ENCODE data around the gene IL3. TPM values are rescaled to one million over a fixed set of nuclear protein-coding genes. Genes with fewer than 3 reads are reported as not detected.

Gene IL3
- total RNA-seq, 1 donor from 2014 or later = not detected

GRCh38 chr5:132073231-132074013 is 13.0 kb downstream of the IL3 start, which contains the start of gene CSF2:
Gene CSF2, plus strand, starts transcription at chr5:132073789. Its CDS starts 35 bp downstream, at chr5:132073824.
- DNase-seq = no peak

DNA sequence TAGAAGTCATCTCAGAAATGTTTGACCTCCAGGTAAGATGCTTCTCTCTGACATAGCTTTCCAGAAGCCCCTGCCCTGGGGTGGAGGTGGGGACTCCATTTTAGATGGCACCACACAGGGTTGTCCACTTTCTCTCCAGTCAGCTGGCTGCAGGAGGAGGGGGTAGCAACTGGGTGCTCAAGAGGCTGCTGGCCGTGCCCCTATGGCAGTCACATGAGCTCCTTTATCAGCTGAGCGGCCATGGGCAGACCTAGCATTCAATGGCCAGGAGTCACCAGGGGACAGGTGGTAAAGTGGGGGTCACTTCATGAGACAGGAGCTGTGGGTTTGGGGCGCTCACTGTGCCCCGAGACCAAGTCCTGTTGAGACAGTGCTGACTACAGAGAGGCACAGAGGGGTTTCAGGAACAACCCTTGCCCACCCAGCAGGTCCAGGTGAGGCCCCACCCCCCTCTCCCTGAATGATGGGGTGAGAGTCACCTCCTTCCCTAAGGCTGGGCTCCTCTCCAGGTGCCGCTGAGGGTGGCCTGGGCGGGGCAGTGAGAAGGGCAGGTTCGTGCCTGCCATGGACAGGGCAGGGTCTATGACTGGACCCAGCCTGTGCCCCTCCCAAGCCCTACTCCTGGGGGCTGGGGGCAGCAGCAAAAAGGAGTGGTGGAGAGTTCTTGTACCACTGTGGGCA is 13.8 kb downstream of the IL3 start:
- DNase-seq = no peak

GRCh38 chr5:132074772-132075718 is 14.6 kb downstream of the IL3 start:
- no peak for DNase-seq

DNA sequence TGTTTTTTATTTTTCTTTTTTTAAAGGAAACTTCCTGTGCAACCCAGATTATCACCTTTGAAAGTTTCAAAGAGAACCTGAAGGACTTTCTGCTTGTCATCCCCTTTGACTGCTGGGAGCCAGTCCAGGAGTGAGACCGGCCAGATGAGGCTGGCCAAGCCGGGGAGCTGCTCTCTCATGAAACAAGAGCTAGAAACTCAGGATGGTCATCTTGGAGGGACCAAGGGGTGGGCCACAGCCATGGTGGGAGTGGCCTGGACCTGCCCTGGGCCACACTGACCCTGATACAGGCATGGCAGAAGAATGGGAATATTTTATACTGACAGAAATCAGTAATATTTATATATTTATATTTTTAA is 15.2 kb downstream of the IL3 start:
- no peak for DNase-seq

GRCh38 chr5:132076202-132076830 is 15.9 kb downstream of the IL3 start:
- no peak for DNase-seq

GRCh38 chr5:132076983-132077382 is 16.5 kb downstream of the IL3 start:
- DNase-seq = no peak

DNA sequence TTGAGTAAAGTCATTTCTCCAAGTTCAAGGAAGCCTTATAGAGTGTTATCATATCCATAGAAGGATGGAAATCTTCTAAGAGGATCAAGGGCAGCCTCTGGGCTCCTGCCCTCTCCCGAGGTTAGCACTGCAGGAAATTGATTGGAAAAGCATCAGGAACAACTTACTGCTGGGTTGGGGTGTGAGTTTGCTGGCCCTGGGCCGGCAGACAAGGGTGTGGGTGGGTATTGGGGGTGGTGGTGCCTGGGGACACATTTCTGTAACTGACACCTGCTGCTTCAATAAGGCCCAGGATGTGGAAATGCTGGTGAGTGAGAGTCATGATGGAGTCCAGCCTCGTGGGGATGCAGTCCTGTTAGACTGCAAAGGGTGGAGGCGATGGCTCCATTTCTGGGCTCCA is 18.6 kb downstream of the IL3 start:
- DNase-seq = no peak

- DNase-seq = no peak
Measured at GRCh38 chr5:132079619-132080018, 19.2 kb downstream of the IL3 start.

DNA sequence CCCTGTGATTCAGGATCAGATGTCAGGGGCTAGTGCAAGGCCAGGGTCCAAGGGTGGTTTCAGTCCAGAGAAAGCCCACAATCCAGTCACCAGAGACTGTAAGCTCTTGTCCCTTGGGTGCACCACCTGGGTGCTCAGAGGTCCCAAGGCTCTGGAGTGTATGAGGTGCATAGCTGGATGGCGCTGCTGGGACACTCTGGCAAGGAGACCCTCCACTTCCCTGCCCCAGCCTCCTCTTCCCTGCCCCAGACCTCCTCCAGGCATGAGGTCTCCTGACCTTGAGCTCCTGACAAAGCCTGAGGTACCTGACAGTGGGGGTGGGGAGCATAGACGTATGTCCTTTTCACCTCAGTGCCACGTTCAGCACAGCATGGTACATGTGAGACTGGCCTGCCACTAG is 20.1 kb downstream of the IL3 start:
- no peak for DNase-seq

- no peak for DNase-seq
Measured at GRCh38 chr5:132081458-132081857, 21.0 kb downstream of the IL3 start.

DNA sequence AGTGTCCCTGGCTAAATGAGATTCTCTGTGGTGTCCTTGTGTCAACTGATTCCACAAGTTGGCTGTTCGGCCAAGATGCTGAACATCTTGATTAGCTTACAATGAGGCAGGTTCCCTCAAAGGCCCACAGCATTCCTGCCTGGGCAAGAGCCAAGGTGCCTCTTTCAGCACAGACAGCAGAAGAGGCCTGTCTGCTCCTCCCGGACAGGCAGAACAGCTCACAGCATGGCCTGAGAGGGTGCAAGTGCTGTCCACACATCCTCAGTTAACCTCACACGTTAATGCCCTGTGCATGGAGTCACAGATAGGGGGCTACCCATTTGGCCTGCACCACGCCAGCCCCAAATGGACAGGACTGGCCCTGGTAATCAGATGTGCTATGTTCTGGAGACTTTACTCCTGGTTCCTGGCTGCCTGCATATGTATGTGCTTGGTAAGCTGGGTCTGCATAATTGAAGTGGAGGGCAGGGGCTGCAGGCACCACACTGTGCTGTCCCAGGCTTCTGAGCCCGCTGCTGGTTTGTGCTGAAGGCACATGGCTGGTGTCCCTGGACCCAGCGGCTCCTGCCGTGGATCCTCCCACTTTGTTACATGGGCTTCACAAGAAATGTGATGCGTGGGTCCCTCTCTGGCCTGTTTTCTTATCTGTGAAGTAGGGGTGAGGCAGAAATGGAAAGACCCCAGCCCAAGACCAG is 22.0 kb downstream of the IL3 start:
- no peak for DNase-seq

- DNase-seq = no peak
Measured at GRCh38 chr5:132083071-132083678, 22.7 kb downstream of the IL3 start.

DNA sequence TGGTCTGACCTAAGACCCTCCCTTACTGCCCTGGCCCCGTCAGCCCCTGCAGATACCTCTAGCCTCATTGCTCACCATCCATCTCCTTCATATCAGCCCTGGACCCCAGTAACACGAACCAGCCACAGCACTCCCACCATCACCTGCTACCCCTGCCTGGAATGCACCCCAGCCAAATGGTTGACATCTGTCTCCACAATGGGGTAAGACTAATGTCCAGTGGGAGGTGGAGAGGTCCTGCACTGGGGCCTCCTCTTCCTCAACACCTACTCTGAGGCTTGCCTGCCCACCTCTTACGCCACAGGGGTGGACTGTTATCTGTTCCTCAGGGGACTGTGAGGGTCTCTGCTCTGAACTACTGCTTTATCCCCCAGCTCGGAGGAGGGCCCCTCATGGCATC is 25.2 kb downstream of the IL3 start:
- no peak for DNase-seq

- DNase-seq = peak; percentile 39
Measured at GRCh38 chr5:132086277-132086794, 25.9 kb downstream of the IL3 start.

- DNase-seq = no peak
Measured at GRCh38 chr5:132087176-132087575, 26.7 kb downstream of the IL3 start.

DNA sequence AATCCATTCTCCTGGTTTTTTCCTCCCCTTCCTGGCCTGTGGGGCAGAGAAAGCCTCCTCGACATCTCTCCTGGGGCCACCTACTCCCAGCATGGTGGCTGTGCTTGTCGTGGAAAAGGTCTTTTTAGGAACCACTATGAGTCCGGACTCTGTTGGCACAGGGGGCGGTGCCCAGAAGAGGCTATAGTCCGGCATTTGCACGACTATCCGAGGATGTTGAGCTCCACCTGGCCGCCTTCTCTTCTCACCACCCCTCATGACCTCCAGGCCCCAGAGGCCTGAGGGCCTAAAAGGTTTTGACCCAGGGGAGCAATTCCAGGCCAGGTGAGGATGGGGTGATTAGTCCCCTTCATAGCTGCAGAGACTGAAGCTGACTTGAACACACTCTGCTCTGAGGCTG is 27.2 kb downstream of the IL3 start:
- DNase-seq = no peak

GRCh38 chr5:132089363-132089762 is 28.9 kb downstream of the IL3 start:
- no peak for DNase-seq

GRCh38 chr5:132090107-132090506 is 29.7 kb downstream of the IL3 start:
- no peak for DNase-seq

DNA sequence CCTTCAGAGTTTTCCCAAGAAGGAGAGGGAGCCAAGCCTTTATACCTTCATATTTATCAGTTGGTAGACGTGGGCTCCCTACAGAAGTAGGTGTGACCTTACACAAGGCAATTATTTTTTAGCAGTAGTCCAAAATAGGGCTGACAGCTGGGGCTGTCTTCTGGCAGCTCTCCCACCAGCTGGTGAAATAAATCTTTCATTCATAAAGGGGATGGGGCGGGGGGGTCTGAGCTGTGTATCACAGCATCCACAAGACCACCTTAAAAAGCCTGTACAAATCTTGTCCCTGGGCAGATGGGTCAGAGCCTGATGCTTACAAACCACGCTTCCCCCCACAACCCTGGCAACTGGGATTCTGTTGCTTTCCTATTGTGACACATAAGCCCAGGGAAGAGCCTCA is 32.8 kb downstream of the IL3 start:
- DNase-seq = peak; percentile 77

- no peak for DNase-seq
Measured at GRCh38 chr5:132094393-132095076, 34.1 kb downstream of the IL3 start.
